Endothelial cell of umbilical vein (primary cell): Measurements from ENCODE around the gene ZNF555. TPM values are rescaled to one million over a fixed set of nuclear protein-coding genes. Genes with fewer than 3 reads are reported as not detected.

Source experiments
- BruUV-seq: library from RNA; stranded (reverse); fragments of 400-500 nt; replicated peaks from 2 replicates; lab custom pipeline; 2021; lab: Mats Ljungman, UMichigan
- CTCF ChIA-PET: fragments of 300-600, 350-600 bp; sonication (Branson Sonifier 250); formaldehyde crosslinking; loops from one replicate; lab custom pipeline; 2021; ENCODE audit warnings: antibody characterized with exemption, inconsistent platforms; lab: Charles Lee
- POLR2A ChIA-PET: fragments of 300-600, 350-600 bp; sonication (Branson Sonifier 250); formaldehyde crosslinking; loops from one replicate; lab custom pipeline; 2021; ENCODE audit warnings: antibody characterized with exemption, inconsistent platforms; lab: Charles Lee
- DNase-seq: peaks from one replicate; pipeline ENCODE4 v3.0.0-alpha.2; 2011; ENCODE audit warnings: low read depth, low spot score
- FAIRE-seq: peaks from 2 replicates; lab custom pipeline; 2011; peaks lifted over from hg19 to GRCh38; lab: Jason Lieb, UNC
- H2AFZ ChIP-seq: 2 replicates; pipeline ENCODE4 v1.6.0; 2012; ENCODE audit warnings: low read depth, low read length, control low read depth, inconsistent platforms
- H3K27ac ChIP-seq: 2 replicates; pipeline ENCODE4 v1.5.1; 2011; ENCODE audit warnings: low read depth, mild to moderate bottlenecking, control low read depth, low read length, moderate library complexity; ENCODE audit not compliant: insufficient read depth
- H3K27me3 ChIP-seq, 2 experiments: 2 replicates each; pipeline versions ENCODE4 v1.6.0 to v1.6.1; 2011; ENCODE audit warnings: low read length in 2 of 2, mixed read lengths in 1 of 2; ENCODE audit not compliant: control insufficient read depth in 2 of 2, insufficient read depth in 2 of 2
- H3K36me3 ChIP-seq, 2 experiments: 2 replicates in 1 of 2; 3 replicates in 1 of 2; pipeline ENCODE4 v1.5.1; 2011; ENCODE audit warnings: low read length in 2 of 2, mild to moderate bottlenecking in 1 of 2, moderate library complexity in 1 of 2; ENCODE audit not compliant: control insufficient read depth in 2 of 2, insufficient read depth in 2 of 2; ENCODE audit errors: extremely low read depth in 1 of 2
- H3K4me1 ChIP-seq: 3 replicates; pipeline ENCODE4 v1.5.1; 2011; ENCODE audit warnings: mild to moderate bottlenecking, low read length; ENCODE audit not compliant: control insufficient read depth, insufficient read depth; ENCODE audit errors: extremely low read depth
- H3K4me2 ChIP-seq: 2 replicates; pipeline ENCODE4 v1.6.1; 2011; ENCODE audit warnings: low read length, control low read depth, mixed read lengths; ENCODE audit not compliant: insufficient read depth
- H3K4me3 ChIP-seq, 3 experiments: fragments of 200-600 bp in 1 of 3; sonication (generic), shearing (Covaris generic) in 1 of 3; replicated peaks in 1 of 3; 2 replicates each; pipeline ENCODE4 v1.5.1; 2011 to 2016; ENCODE audit warnings: control low read depth in 3 of 3, low read length in 3 of 3, mild to moderate bottlenecking in 2 of 3, inconsistent platforms in 1 of 3, low read depth in 1 of 3, moderate library complexity in 1 of 3; ENCODE audit not compliant: insufficient read depth in 1 of 3
- H3K79me2 ChIP-seq: 2 replicates; pipeline ENCODE4 v1.6.0; 2012; ENCODE audit warnings: low read length, inconsistent platforms; ENCODE audit not compliant: control insufficient read depth, insufficient read depth
- H3K9ac ChIP-seq: replicated peaks from 2 replicates; pipeline ENCODE3; 2011; ENCODE audit warnings: low read length, control low read depth; ENCODE audit not compliant: insufficient read depth; ENCODE audit errors: extremely low read depth
- H3K9me1 ChIP-seq: replicated peaks from 3 replicates; pipeline ENCODE4 v1.6.0; 2011; ENCODE audit warnings: mild to moderate bottlenecking, low read length; ENCODE audit not compliant: control insufficient read depth, insufficient read depth; ENCODE audit errors: extremely low read depth
- H3K9me3 ChIP-seq: replicated peaks from 2 replicates; pipeline ENCODE4 v1.5.1; 2012; ENCODE audit warnings: low read length, inconsistent platforms; ENCODE audit not compliant: control insufficient read depth, insufficient read depth
- H4K20me1 ChIP-seq: replicated peaks from 2 replicates; pipeline ENCODE3; 2011; ENCODE audit warnings: mild to moderate bottlenecking, low read length; ENCODE audit not compliant: control insufficient read depth, insufficient read depth; ENCODE audit errors: extremely low read depth
- CTCF ChIP-seq, 2 donors: IDR thresholded peaks; 1 replicate in 1 of 2; 2 replicates in 1 of 2; pipeline ENCODE4 v1.5.1; 2011; ENCODE audit warnings: low read length in 2 of 2, mild to moderate bottlenecking in 2 of 2, moderate library complexity in 2 of 2, control low read depth in 1 of 2, inconsistent platforms in 1 of 2, low read depth in 1 of 2; ENCODE audit not compliant: insufficient read depth in 1 of 2; ENCODE audit errors: extremely low read depth in 1 of 2
- EZH2 ChIP-seq: IDR thresholded peaks from 2 replicates; pipeline ENCODE4 v1.6.1; 2012; ENCODE audit warnings: borderline replicate concordance, low read depth, mild to moderate bottlenecking, moderate library complexity, low read length, inconsistent platforms; ENCODE audit not compliant: severe bottlenecking
- FOS ChIP-seq: IDR thresholded peaks from 2 replicates; pipeline ENCODE4 v1.6.1; 2011; ENCODE audit warnings: mild to moderate bottlenecking, low read length, moderate library complexity, borderline replicate concordance; ENCODE audit not compliant: insufficient read depth
- GATA2 ChIP-seq: IDR thresholded peaks from 2 replicates; pipeline ENCODE4 v1.7.0; 2011; ENCODE audit warnings: low read depth, mild to moderate bottlenecking, moderate library complexity, mixed read lengths, low read length; ENCODE audit not compliant: insufficient read length, insufficient read depth
- JUN ChIP-seq: IDR thresholded peaks from 2 replicates; pipeline ENCODE4 v1.6.1; 2011; ENCODE audit warnings: borderline replicate concordance, low read depth; ENCODE audit not compliant: insufficient read length, insufficient read depth
- MAX ChIP-seq: IDR thresholded peaks from 2 replicates; pipeline ENCODE4 v1.6.1; 2011; ENCODE audit not compliant: insufficient read depth, insufficient read length
- MYC ChIP-seq: IDR thresholded peaks from one replicate; pipeline ENCODE4 v1.6.1; 2011; ENCODE audit warnings: mild to moderate bottlenecking, low read depth, low read length
- POLR2A ChIP-seq: IDR thresholded peaks from 2 replicates; pipeline ENCODE4 v1.6.1; 2012; ENCODE audit warnings: low read depth, mild to moderate bottlenecking, control low read depth, low read length
- POLR2AphosphoS5 ChIP-seq: IDR thresholded peaks from 2 replicates; pipeline ENCODE4 v1.6.1; 2012; ENCODE audit warnings: low read depth, mild to moderate bottlenecking, control low read depth, low read length, moderate library complexity; ENCODE audit not compliant: insufficient read depth
- dilution Hi-C: fragments of 300-500 bp; cut with MboI; formaldehyde crosslinking; loops from one replicate; pipeline ENCODE4 v1.15.0; 2019; ENCODE audit warnings: low sequenced_read_pairs; ENCODE audit not compliant: extremely low pct_ligation_motif_present
- intact Hi-C: fragments of 100-400 bp; cut with micrococcal nuclease; formaldehyde crosslinking; loops from one replicate; pipeline ENCODE4 v1.10.0; 2022
- polyA plus RNA-seq, 4 experiments: library from polyadenylated mRNA; depleted of rRNA in 3 of 4; stranded (reverse) in 3 of 4; unstranded in 1 of 4; fragments of >200 nt; gene quantifications; 2 replicates each; pipeline versions ENCODE4 v1.2.1 to v1.2.3, GENCODE V29; 2011 to 2012; ENCODE audit warnings: missing spikeins in 1 of 4
- total RNA-seq: library from RNA; stranded (reverse); gene quantifications from 2 replicates; pipeline ENCODE4 v1.2.3, GENCODE V29; 2021

The ZNF555 gene
- total and polyA plus RNA-seq, 2 donors (not counting 3 experiments of a cell fraction or from before 2014, with no cell fraction given) = 1.6 to 5.4 TPM

- no peaks in the 10 kb centered on the region for H3K9me1 ChIP-seq
- dilution Hi-C loops = no loop called here
- no peak overlapping the region for H3K27ac ChIP-seq
- no peak overlapping the region for H2AFZ ChIP-seq
- no peaks in the 10 kb centered on the region for H3K27me3 ChIP-seq
- H4K20me1 ChIP-seq = no peaks in the 10 kb centered on the region
- no peak overlapping the region for H3K4me3 ChIP-seq
- intact Hi-C loops = no loop called here
- H3K79me2 ChIP-seq = peaks cover 3% of the 10 kb centered on the region
- no TSS peak for BruUV-seq
- peaks cover 8 to 14% of the 10 kb centered on the region in 2 experiments for H3K36me3 ChIP-seq
- H3K9ac ChIP-seq = no peak overlapping the region
- POLR2A ChIA-PET = no interaction called here
- H3K9me3 ChIP-seq = no peaks in the 10 kb centered on the region
- DNase-seq (no peak), FAIRE-seq (no peak)
- H3K4me2 ChIP-seq = no peak overlapping the region
- no peak for TF ChIP-seq POLR2AphosphoS5
- TF ChIP-seq MAX = no peak
- TF ChIP-seq MYC = no peak
- no peak for TF ChIP-seq CTCF (IDR thresholded peaks at IDR 0.05; ENCODE audit: extremely low read depth in 1 of 2, insufficient read depth in 1 of 2, low read depth in 1 of 2, low read length in 2 of 2)
- TF ChIP-seq EZH2 = no peak
- no peak for TF ChIP-seq FOS
- no peak for TF ChIP-seq GATA2
- no peak for TF ChIP-seq POLR2A
- TF ChIP-seq JUN = no peak
- CTCF ChIA-PET = interaction anchor here (1.2 kb wide), 1 partner anchor 9 kb away, joined by 3 read pairs; no protein-coding TSS in a partner anchor
- H3K4me1 ChIP-seq = no peaks in the 10 kb centered on the region
These were observed 38.4 kb upstream of the ZNF555 start for GRCh38 chr19:2802826-2803225.
